ENCODE measurements around the gene GNE. TPM values are rescaled to one million over a fixed set of nuclear protein-coding genes. Genes with fewer than 3 reads are reported as not detected.

The GNE gene
- total RNA-seq, 1 experiment from 2014 or later = 4.6 TPM

GRCh38 chr9:36204906-36205547 lies 53.2 kb downstream of the GNE start:
- no peak overlapping the region; the same call in 1 of the 2 replicates for H3K27ac Mint-ChIP-seq
- no peaks in the 10 kb centered on the region for H3K4me1 Mint-ChIP-seq
- peaks cover 92% of the 10 kb centered on the region for H3K36me3 Mint-ChIP-seq
- no peak overlapping the region for H3K4me3 Mint-ChIP-seq
- CTCF ChIA-PET = interaction anchor here (0.7 to 2.3 kb wide), 8 partner anchors 11 to 141 kb away, joined by 3 to 23 read pairs (median 4); partner anchors contain the start of gene CLTA
- no peaks in the 10 kb centered on the region for H3K9me3 Mint-ChIP-seq
- no peak for TF ChIP-seq ZNF317 (CRISPR knock-in tag; IDR thresholded peaks at IDR 0.05; ENCODE audit: borderline replicate concordance, low read depth)
- TF ChIP-seq ZBTB21 (CRISPR knock-in tag; IDR thresholded peaks at IDR 0.05; ENCODE audit: borderline replicate concordance) = no peak
- TF ChIP-seq, protein P1, sequence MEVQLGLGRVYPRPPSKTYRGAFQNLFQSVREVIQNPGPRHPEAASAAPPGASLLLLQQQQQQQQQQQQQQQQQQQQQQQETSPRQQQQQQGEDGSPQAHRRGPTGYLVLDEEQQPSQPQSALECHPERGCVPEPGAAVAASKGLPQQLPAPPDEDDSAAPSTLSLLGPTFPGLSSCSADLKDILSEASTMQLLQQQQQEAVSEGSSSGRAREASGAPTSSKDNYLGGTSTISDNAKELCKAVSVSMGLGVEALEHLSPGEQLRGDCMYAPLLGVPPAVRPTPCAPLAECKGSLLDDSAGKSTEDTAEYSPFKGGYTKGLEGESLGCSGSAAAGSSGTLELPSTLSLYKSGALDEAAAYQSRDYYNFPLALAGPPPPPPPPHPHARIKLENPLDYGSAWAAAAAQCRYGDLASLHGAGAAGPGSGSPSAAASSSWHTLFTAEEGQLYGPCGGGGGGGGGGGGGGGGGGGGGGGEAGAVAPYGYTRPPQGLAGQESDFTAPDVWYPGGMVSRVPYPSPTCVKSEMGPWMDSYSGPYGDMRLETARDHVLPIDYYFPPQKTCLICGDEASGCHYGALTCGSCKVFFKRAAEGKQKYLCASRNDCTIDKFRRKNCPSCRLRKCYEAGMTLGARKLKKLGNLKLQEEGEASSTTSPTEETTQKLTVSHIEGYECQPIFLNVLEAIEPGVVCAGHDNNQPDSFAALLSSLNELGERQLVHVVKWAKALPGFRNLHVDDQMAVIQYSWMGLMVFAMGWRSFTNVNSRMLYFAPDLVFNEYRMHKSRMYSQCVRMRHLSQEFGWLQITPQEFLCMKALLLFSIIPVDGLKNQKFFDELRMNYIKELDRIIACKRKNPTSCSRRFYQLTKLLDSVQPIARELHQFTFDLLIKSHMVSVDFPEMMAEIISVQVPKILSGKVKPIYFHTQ (CRISPR knock-in tag; IDR thresholded peaks at IDR 0.05) = no peak
- no peak for TF ChIP-seq TEAD1 (CRISPR knock-in tag; IDR thresholded peaks at IDR 0.05)
- TF ChIP-seq, protein P2, sequence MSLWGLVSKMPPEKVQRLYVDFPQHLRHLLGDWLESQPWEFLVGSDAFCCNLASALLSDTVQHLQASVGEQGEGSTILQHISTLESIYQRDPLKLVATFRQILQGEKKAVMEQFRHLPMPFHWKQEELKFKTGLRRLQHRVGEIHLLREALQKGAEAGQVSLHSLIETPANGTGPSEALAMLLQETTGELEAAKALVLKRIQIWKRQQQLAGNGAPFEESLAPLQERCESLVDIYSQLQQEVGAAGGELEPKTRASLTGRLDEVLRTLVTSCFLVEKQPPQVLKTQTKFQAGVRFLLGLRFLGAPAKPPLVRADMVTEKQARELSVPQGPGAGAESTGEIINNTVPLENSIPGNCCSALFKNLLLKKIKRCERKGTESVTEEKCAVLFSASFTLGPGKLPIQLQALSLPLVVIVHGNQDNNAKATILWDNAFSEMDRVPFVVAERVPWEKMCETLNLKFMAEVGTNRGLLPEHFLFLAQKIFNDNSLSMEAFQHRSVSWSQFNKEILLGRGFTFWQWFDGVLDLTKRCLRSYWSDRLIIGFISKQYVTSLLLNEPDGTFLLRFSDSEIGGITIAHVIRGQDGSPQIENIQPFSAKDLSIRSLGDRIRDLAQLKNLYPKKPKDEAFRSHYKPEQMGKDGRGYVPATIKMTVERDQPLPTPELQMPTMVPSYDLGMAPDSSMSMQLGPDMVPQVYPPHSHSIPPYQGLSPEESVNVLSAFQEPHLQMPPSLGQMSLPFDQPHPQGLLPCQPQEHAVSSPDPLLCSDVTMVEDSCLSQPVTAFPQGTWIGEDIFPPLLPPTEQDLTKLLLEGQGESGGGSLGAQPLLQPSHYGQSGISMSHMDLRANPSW (CRISPR knock-in tag; conservative IDR thresholded peaks at IDR 0.05; ENCODE audit: low read depth) = no peak
- no peak for TF ChIP-seq ZNF671 (CRISPR knock-in tag; IDR thresholded peaks at IDR 0.05)
- TF ChIP-seq ELF4 (CRISPR knock-in tag; IDR thresholded peaks at IDR 0.05; ENCODE audit: low read depth) = no peak
- TF ChIP-seq ERG (CRISPR knock-in tag; IDR thresholded peaks at IDR 0.05) = no peak
- TF ChIP-seq, protein P3, sequence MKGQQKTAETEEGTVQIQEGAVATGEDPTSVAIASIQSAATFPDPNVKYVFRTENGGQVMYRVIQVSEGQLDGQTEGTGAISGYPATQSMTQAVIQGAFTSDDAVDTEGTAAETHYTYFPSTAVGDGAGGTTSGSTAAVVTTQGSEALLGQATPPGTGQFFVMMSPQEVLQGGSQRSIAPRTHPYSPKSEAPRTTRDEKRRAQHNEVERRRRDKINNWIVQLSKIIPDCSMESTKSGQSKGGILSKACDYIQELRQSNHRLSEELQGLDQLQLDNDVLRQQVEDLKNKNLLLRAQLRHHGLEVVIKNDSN (CRISPR knock-in tag; IDR thresholded peaks at IDR 0.05) = no peak
- TF ChIP-seq ZMAT4 (CRISPR knock-in tag; IDR thresholded peaks at IDR 0.05) = no peak
- no peak for TF ChIP-seq RELA (CRISPR knock-in tag; IDR thresholded peaks at IDR 0.05; ENCODE audit: borderline replicate concordance)
- no peak for TF ChIP-seq JUN (CRISPR knock-in tag; IDR thresholded peaks at IDR 0.05)
- no peak for TF ChIP-seq SMAD3 (CRISPR knock-in tag; IDR thresholded peaks at IDR 0.05; ENCODE audit: borderline replicate concordance)
- no peak for TF ChIP-seq NFYB (CRISPR knock-in tag; conservative IDR thresholded peaks at IDR 0.05; ENCODE audit: low read depth)
- no peak for TF ChIP-seq KAT7 (CRISPR knock-in tag; IDR thresholded peaks at IDR 0.05; ENCODE audit: borderline replicate concordance)
- no peak for TF ChIP-seq ZNF423 (CRISPR knock-in tag; IDR thresholded peaks at IDR 0.05)
- H3K27me3 Mint-ChIP-seq (ENCODE audit: low read depth) = no peaks in the 10 kb centered on the region
- POLR2A ChIA-PET = interaction anchor here (0.5 kb wide), 1 partner anchor 99 kb away, joined by 7 read pairs; no protein-coding TSS in a partner anchor
- ATAC-seq (peak; percentile 93), DNase-seq (ENCODE audit: low spot score) (peak; percentile 38)
